ENCODE measurements around the gene MRPL24. TPM values are rescaled to one million over a fixed set of nuclear protein-coding genes. Genes with fewer than 3 reads are reported as not detected.

MRPL24 gene
- total and polyA plus RNA-seq, 9 of the 15 experiments (the other 6 are each of a cell fraction or from before 2014, with no cell fraction given) = 74.3 to 267 (median 113) TPM

DNA sequence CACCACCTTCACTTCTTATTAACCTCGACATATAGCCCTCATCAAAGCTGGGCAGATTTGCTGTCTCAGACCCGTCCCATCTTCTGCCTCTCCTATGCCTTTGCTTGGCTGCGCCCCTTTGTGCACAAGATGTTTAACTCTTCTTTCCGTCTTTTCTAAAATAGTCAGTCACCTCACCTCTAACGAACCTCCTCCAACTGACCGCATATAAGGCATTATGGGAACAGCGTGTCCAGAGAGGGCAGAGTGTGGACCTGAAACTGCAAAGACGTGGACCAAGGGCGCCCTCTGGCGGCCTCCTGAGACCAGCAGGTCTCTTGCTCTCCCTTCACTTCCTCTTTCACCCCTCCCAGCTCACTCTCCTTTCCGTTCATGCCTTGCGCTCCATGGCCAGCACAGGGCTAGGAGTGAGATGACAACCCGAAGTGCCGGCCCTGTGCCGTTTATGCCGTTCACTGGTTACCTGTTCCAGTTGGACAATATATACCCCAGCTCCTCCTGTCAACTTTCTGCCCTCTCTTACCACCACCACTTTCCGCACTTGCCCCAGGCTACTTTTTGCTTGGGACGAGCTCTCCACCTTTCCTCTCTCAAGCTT, 15.1 kb downstream of the MRPL24 start (continued):
- TF ChIP-seq, protein P1, sequence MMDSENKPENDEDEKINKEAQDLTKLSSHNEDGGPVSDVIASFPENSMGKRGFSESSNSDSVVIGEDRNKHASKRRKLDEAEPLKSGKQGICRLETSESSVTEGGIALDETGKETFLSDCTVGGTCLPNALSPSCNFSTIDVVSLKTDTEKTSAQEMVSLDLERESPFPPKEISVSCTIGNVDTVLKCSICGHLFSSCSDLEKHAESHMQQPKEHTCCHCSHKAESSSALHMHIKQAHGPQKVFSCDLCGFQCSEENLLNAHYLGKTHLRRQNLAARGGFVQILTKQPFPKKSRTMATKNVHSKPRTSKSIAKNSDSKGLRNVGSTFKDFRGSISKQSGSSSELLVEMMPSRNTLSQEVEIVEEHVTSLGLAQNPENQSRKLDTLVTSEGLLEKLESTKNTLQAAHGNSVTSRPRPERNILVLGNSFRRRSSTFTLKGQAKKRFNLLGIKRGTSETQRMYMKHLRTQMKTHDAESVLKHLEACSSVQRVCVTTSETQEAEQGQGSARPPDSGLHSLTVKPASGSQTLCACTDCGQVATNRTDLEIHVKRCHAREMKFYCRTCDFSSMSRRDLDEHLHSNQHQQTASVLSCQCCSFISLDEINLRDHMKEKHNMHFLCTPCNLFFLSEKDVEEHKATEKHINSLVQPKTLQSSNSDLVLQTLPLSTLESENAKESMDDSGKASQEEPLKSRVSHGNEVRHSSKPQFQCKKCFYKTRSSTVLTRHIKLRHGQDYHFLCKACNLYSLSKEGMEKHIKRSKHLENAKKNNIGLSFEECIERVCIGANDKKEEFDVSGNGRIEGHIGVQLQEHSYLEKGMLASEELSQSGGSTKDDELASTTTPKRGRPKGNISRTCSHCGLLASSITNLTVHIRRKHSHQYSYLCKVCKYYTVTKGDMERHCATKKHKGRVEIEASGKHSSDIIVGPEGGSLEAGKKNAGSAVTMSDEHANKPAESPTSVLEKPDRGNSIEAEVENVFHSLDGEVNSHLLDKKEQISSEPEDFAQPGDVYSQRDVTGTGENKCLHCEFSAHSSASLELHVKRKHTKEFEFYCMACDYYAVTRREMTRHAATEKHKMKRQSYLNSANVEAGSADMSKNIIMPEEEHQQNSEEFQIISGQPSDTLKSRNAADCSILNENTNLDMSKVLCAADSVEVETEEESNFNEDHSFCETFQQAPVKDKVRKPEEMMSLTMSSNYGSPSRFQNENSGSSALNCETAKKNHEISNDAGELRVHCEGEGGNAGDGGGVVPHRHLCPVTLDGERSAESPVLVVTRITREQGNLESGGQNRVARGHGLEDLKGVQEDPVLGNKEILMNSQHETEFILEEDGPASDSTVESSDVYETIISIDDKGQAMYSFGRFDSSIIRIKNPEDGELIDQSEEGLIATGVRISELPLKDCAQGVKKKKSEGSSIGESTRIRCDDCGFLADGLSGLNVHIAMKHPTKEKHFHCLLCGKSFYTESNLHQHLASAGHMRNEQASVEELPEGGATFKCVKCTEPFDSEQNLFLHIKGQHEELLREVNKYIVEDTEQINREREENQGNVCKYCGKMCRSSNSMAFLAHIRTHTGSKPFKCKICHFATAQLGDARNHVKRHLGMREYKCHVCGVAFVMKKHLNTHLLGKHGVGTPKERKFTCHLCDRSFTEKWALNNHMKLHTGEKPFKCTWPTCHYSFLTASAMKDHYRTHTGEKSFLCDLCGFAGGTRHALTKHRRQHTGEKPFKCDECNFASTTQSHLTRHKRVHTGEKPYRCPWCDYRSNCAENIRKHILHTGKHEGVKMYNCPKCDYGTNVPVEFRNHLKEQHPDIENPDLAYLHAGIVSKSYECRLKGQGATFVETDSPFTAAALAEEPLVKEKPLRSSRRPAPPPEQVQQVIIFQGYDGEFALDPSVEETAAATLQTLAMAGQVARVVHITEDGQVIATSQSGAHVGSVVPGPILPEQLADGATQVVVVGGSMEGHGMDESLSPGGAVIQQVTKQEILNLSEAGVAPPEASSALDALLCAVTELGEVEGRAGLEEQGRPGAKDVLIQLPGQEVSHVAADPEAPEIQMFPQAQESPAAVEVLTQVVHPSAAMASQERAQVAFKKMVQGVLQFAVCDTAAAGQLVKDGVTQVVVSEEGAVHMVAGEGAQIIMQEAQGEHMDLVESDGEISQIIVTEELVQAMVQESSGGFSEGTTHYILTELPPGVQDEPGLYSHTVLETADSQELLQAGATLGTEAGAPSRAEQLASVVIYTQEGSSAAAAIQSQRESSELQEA (IDR thresholded peaks at IDR 0.05; ENCODE audit: low read depth) = no peak
- TF ChIP-seq KLF13 (tag; IDR thresholded peaks at IDR 0.05; ENCODE audit: borderline replicate concordance, low read depth) (no peak), RBM22 (IDR thresholded peaks at IDR 0.05; ENCODE audit: low read depth, low read length, poor library complexity, severe bottlenecking) (no peak), TAF15 (IDR thresholded peaks at IDR 0.05; ENCODE audit: low read depth, low read length) (no peak), CBX3 (IDR thresholded peaks at IDR 0.05; ENCODE audit: borderline replicate concordance in 1 of 2, low read length in 2 of 2) (peak in 1 of 2 experiments; percentile 90; a peak in 2 of 3 replicates), TCF7 (IDR thresholded peaks at IDR 0.05; ENCODE audit: borderline replicate concordance) (no peak), POLR2AphosphoS2 (IDR thresholded peaks at IDR 0.05; ENCODE audit: low read length) (no peak), ETS2 (tag; IDR thresholded peaks at IDR 0.05; ENCODE audit: borderline replicate concordance, poor library complexity, severe bottlenecking) (no peak), PHF21A (IDR thresholded peaks at IDR 0.05; ENCODE audit: borderline replicate concordance, low read depth) (no peak), BRCA1 (IDR thresholded peaks at IDR 0.05) (no peak), BRCA1 (CRISPR knock-in tag; IDR thresholded peaks at IDR 0.05) (no peak), MAZ (CRISPR knock-in tag; conservative IDR thresholded peaks at IDR 0.05 in 1 of 2, IDR thresholded peaks at IDR 0.05 in 1 of 2) (peak; percentile 77 to 93), PURB (CRISPR knock-in tag; IDR thresholded peaks at IDR 0.05; ENCODE audit: low read depth) (no peak), ZNF12 (CRISPR knock-in tag; IDR thresholded peaks at IDR 0.05) (no peak)
- TF ChIP-seq, protein P2, sequence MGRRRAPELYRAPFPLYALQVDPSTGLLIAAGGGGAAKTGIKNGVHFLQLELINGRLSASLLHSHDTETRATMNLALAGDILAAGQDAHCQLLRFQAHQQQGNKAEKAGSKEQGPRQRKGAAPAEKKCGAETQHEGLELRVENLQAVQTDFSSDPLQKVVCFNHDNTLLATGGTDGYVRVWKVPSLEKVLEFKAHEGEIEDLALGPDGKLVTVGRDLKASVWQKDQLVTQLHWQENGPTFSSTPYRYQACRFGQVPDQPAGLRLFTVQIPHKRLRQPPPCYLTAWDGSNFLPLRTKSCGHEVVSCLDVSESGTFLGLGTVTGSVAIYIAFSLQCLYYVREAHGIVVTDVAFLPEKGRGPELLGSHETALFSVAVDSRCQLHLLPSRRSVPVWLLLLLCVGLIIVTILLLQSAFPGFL (CRISPR knock-in tag; IDR thresholded peaks at IDR 0.05) = no peak
- TF ChIP-seq, protein P3, sequence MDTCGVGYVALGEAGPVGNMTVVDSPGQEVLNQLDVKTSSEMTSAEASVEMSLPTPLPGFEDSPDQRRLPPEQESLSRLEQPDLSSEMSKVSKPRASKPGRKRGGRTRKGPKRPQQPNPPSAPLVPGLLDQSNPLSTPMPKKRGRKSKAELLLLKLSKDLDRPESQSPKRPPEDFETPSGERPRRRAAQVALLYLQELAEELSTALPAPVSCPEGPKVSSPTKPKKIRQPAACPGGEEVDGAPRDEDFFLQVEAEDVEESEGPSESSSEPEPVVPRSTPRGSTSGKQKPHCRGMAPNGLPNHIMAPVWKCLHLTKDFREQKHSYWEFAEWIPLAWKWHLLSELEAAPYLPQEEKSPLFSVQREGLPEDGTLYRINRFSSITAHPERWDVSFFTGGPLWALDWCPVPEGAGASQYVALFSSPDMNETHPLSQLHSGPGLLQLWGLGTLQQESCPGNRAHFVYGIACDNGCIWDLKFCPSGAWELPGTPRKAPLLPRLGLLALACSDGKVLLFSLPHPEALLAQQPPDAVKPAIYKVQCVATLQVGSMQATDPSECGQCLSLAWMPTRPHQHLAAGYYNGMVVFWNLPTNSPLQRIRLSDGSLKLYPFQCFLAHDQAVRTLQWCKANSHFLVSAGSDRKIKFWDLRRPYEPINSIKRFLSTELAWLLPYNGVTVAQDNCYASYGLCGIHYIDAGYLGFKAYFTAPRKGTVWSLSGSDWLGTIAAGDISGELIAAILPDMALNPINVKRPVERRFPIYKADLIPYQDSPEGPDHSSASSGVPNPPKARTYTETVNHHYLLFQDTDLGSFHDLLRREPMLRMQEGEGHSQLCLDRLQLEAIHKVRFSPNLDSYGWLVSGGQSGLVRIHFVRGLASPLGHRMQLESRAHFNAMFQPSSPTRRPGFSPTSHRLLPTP (IDR thresholded peaks at IDR 0.05; ENCODE audit: borderline replicate concordance, extremely low read depth, insufficient read length) = no peak
